Heart left ventricle (tissue), 16 donors: ENCODE measurements around the gene SLC30A3. TPM values are rescaled to one million over a fixed set of nuclear protein-coding genes. Genes with fewer than 3 reads are reported as not detected.

Experiments used
- ATAC-seq, 4 donors: fragments of 200-7000 bp; cut with Tn5 transposase; one replicate each; pipeline ENCODE4 v1.9.1; 2020 to 2022; ENCODE audit warnings: moderate library complexity in 4 of 4, mild to moderate bottlenecking in 3 of 4, moderate number of reproducible peaks in 1 of 4
- DNase-seq, 5 donors: peaks; one replicate each; pipeline ENCODE4 v3.0.0-alpha.2; 2020
- H3K27ac ChIP-seq, 12 donors: fragments of 200-600 bp; sonication (generic) in 4 of 12; one replicate each; pipeline versions ENCODE4 v1.5.0 to v1.8.0; 2016 to 2022; ENCODE audit warnings: mild to moderate bottlenecking in 2 of 12
- H3K27me3 ChIP-seq, 9 donors: fragments of 200-600 bp; sonication (generic) in 2 of 9; one replicate each; pipeline versions ENCODE4 v1.5.1 to v1.8.0; 2016 to 2022; ENCODE audit warnings: mild to moderate bottlenecking in 3 of 9
- H3K36me3 ChIP-seq, 9 donors: fragments of 200-600 bp; sonication (generic) in 2 of 9; one replicate each; pipeline versions ENCODE4 v1.5.0 to v1.8.0; 2018 to 2022; ENCODE audit warnings: mild to moderate bottlenecking in 2 of 9
- H3K4me1 ChIP-seq, 12 donors: fragments of 200-600 bp; sonication (generic) in 4 of 12; one replicate each; pipeline versions ENCODE4 v1.5.0 to v1.8.0; 2016 to 2022; ENCODE audit warnings: mild to moderate bottlenecking in 3 of 12
- H3K4me3 ChIP-seq, 12 donors: fragments of 200-600 bp; sonication (generic) in 4 of 12; one replicate each; pipeline versions ENCODE4 v1.5.0 to v1.8.0; 2017 to 2022; ENCODE audit warnings: mild to moderate bottlenecking in 9 of 12, moderate library complexity in 4 of 12
- H3K9me3 ChIP-seq, 12 donors: fragments of 200-600 bp; sonication (generic) in 4 of 12; one replicate each; pipeline versions ENCODE4 v1.5.0 to v1.8.0; 2016 to 2022; ENCODE audit warnings: mild to moderate bottlenecking in 1 of 12
- POLR2A ChIP-seq, 2 donors: fragments of 450-650 bp; IDR thresholded peaks; one replicate each; pipeline ENCODE4 v1.6.1; 2017; ENCODE audit warnings: antibody characterized with exemption in 2 of 2, mild to moderate bottlenecking in 2 of 2, moderate library complexity in 2 of 2
- WGBS, 4 donors: extraction: QIAGEN DNeasy Blood & Tissue Kit in 2 of 4; methylation state at CpG; one replicate each; pipeline versions ENCODE4 v1.1.5 to v1.1.7; 2013 to 2018; 5-methylcytosine and 5-hydroxymethylcytosine counted together
- intact Hi-C, 10 donors: fragments of 100-400 bp; cut with DNase I; formaldehyde crosslinking; loops; one replicate each; pipeline versions ENCODE4 v1.11.1 to v1.14.2; 2022
- polyA plus RNA-seq, 2 donors: library from polyadenylated mRNA; stranded (reverse); fragments of 200-250 nt; gene quantifications; one replicate each; pipeline ENCODE4 v1.2.3, GENCODE V29; 2013
- total RNA-seq, 9 donors: library from RNA; depleted of rRNA in 2 of 9; stranded (reverse); fragments of >200 nt in 2 of 9; fragmentation: NEBNext Ultra II Directional in 3 of 9; extraction: Animal tissue kit (Norgen Biotek cat#: 25700) in 3 of 9; gene quantifications; one replicate each; pipeline versions ENCODE4 v1.1.0 to v1.2.4, GENCODE V29; 2016 to 2023
- TF ChIP-seq, protein P1 (sequence below), 12 donors: fragments of 200-600 bp; sonication (generic) in 4 of 12; IDR thresholded peaks; one replicate each; pipeline versions ENCODE4 v1.5.0 to v1.8.0; 2018 to 2022; ENCODE audit warnings: antibody characterized with exemption in 12 of 12, mild to moderate bottlenecking in 5 of 12
- donor health status: ischemic (EF 13 %, LVEDD 7.1; RV severe dilation, severe dysfunction).
- donor health status: healthy with polysubstance abuse.
- donor health status: DM: no; HTN: yes; CAD: no.
- donor health status: DM: no; HTN: no; CAD: no.
- donor health status: ischemic (EF 25% LVEDD 6.9; RV normal size, moderate dysfunction).
- donor health status: ischemic (EF 25% LVEDD 5.7; RV mildly dilated, moderate dysfunction).
- donor health status: healthy.
- donor health status: DM: yes; HTN: yes; CAD: no.
- donor health status: ischemic (EF 35%, LVEDD 5.7; RV mildly dilated, moderate dysfunction).
- donor health status: nonischemic (EF 11% LVEDD 7.7; RV severe dilation, severe dysfunction).
- donor health status: DM: yes; HTN: yes; CAD: no.
- donor health status: PGD.
- donor health status: ischemic (EF 29% LVEDD 5.4; RV normal size, mild dysfunction).
- donor health status: nonischemic (EF 23%, LVEDD 6.1; RV moderate dilation, normal function).

The SLC30A3 gene
- total and polyA plus RNA-seq, 11 donors: 5.0 to 18.1 (median 9.0) TPM

DNA sequence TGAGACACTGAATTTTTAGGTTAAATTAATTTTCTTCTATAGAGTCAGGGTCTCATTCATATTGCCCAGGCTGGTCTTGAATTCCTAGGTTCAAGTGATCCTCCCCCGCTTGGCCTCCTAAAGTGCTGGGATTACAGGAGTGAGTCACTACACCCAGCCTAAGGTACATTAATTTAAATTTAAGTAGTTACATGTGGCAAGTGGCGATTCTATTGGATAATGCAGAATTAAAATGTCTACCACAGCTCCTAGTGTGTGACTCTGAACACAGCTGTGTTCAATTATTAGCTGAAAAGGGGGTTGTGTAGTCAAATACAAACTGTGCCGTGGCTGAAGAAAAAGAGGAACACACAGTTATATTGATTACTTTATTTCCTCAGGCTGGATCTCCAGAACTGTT, 47.9 kb downstream of the SLC30A3 start:
- DNase-seq (no peak), ATAC-seq (no peak)
- peaks cover 0 to 35% (median 25%) of the 10 kb centered on the region in 9 donors for H3K36me3 ChIP-seq
- no peak overlapping the region for H3K4me3 ChIP-seq
- H3K27ac ChIP-seq: no peak overlapping the region
- 96 to 98% (median 97%) methylated on average over 3 of the region's 3 CpGs for WGBS, 4 donors
- no peaks in the 10 kb centered on the region for H3K9me3 ChIP-seq
- H3K4me1 ChIP-seq: peaks cover 6 to 36% (median 26%) of the 10 kb centered on the region in 12 donors
- TF ChIP-seq, protein P1, sequence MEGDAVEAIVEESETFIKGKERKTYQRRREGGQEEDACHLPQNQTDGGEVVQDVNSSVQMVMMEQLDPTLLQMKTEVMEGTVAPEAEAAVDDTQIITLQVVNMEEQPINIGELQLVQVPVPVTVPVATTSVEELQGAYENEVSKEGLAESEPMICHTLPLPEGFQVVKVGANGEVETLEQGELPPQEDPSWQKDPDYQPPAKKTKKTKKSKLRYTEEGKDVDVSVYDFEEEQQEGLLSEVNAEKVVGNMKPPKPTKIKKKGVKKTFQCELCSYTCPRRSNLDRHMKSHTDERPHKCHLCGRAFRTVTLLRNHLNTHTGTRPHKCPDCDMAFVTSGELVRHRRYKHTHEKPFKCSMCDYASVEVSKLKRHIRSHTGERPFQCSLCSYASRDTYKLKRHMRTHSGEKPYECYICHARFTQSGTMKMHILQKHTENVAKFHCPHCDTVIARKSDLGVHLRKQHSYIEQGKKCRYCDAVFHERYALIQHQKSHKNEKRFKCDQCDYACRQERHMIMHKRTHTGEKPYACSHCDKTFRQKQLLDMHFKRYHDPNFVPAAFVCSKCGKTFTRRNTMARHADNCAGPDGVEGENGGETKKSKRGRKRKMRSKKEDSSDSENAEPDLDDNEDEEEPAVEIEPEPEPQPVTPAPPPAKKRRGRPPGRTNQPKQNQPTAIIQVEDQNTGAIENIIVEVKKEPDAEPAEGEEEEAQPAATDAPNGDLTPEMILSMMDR (IDR thresholded peaks at IDR 0.05): no peak
- TF ChIP-seq POLR2A (IDR thresholded peaks at IDR 0.05): no peak
- no peaks in the 10 kb centered on the region for H3K27me3 ChIP-seq
- intact Hi-C loops: loop anchor here in 4 of 10 donors (5.0 kb wide), 3 partner anchors 83 to 417 kb away; partner anchors contain the start of genes PREB (in 2 of the 4) and NRBP1 (in 1 of the 4)

DNA sequence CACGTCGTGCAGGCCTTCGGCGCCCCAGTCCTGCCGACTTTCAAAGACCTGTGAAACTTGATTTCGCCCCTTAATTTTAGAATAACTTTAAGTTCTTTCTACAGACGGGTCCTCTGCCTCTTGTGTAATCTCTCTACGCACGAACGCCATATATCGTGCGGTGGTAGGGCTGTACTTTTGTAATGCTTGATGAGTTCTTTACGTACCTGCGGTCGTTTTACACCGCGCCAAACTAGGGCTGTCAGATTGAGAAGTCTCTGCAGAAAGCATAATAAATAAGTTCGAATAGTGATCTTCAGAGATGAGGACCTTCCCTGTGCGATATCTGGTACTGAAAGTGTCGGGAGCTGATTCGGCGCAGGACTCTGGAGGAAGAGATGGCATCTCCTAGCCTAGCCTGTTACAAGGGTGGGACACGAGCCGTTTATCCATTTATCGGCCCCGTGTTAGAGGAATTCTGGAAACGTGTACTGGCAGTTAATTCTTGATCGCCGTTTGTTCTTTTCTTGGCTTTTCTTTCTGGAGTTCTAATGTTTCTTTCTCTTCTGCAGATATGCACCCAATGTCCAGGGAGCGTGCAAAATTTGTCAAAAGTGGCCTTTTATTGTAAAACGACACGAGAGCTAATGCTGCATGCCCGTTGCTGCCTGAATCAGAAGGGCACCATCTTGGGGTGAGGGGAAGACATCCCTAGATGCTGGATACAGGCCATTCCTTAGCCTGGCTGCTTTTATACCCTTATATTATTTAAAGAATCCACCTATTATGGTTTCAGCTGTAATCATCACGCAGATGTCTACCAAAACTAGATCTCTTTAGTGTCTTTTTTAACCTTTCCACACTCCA, 50.0 kb downstream of the SLC30A3 start:
- ATAC-seq: peak; percentile 1 to 17 (median 9)
- no peak for TF ChIP-seq POLR2A (IDR thresholded peaks at IDR 0.05)
- TF ChIP-seq, protein P1 (IDR thresholded peaks at IDR 0.05): no peak
- H3K4me1 ChIP-seq: peaks cover 6 to 31% (median 21%) of the 10 kb centered on the region in 12 donors
- H3K27ac ChIP-seq: peak overlapping the region; percentile 93 to 100 (median 98)
- intact Hi-C loops: loop anchor here in 5 of 10 donors (2.0 to 5.0 kb wide), 5 partner anchors 78 to 419 kb away; partner anchors contain the start of genes PREB (in 3 of the 5), NRBP1 (in 1 of the 5) and TMEM214 (in 1 of the 5)
- 7 to 9% (median 8%) methylated on average over 34 of the region's 34 CpGs for WGBS, 4 donors
- H3K36me3 ChIP-seq: peaks cover 0 to 46% (median 34%) of the 10 kb centered on the region in 9 donors
- H3K4me3 ChIP-seq: peak overlapping the region; percentile 63 to 97 (median 80)
- no peaks in the 10 kb centered on the region for H3K9me3 ChIP-seq
- no peaks in the 10 kb centered on the region for H3K27me3 ChIP-seq
- DNase-seq: no peak

DNA sequence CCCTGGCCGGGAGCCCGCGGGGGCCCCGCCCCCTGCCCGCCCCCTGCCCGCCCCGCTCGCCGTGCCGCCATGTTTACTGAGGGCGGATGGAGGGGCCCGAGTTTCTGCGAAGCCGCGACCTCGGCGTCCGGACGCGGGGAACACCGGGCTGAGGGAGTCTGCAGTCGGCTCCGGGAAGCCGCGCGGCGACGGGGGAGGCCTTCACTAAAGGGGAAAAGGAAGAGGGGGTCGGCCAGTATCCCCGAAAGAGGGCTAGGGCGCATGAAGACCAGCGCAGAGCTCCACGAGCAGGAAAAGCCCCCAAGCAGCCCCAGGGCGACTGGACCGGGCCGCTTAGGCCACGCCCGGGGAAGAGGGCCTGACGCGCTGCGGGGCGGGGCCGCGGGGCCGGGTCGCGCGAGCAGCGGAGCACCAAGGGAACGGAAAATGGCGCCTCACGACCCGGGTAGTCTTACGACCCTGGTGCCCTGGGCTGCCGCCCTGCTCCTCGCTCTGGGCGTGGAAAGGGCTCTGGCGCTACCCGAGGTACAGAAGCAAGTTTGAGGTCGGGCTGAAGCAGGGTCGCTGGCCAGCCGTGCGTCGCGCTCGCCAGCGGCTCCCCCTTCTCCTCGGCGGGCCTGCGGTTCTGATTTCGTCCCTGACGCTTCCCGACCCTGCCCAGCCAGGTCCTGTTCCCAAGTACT, 50.8 kb downstream of the SLC30A3 start, which contains the start of the genes ATRAID and SLC5A6:
ATRAID (plus strand) TSS at position 99 of the 683 bp plus-strand sequence; CDS start at position 427, 328 bp downstream.
SLC5A6 (minus strand) TSS at position 326 of the 683 bp plus-strand sequence. CDS start 4,618 bp downstream, outside the sequence.
- Histone ChIP-seq H3K27ac (peak within 1 kb of the TSS; percentile 93 to 100 (median 98)), H3K36me3 (peaks cover 0 to 54% (median 42%) of the 10 kb centered on the region in 9 donors), H3K4me3 (peak within 1 kb of the TSS; percentile 63 to 97 (median 80)), H3K4me1 (peaks cover 4 to 26% (median 18%) of the 10 kb centered on the region in 12 donors), H3K27me3 (no peaks in the 10 kb centered on the region), H3K9me3 (no peaks in the 10 kb centered on the region)
- intact Hi-C loops: loop anchor here in 5 of 10 donors (1.0 to 5.0 kb wide), 6 partner anchors 77 to 420 kb away; partner anchors contain the start of genes PREB (in 4 of the 5), NRBP1 (in 1 of the 5) and TMEM214 (in 1 of the 5)
- ATAC-seq: peak; percentile 95 to 98 (median 98)
- TF ChIP-seq, protein P1 (IDR thresholded peaks at IDR 0.05): no peak
- peak in 1 of 2 donors; percentile 84 for TF ChIP-seq POLR2A (IDR thresholded peaks at IDR 0.05)
- WGBS, 4 donors: 0 to 1% (median 0%) methylated on average over 22 to 73 of the region's 73 CpGs
- DNase-seq: peak; percentile 89 to 94 (median 91)
